ENCODE results near the gene COL20A1.

Gene COL20A1

DNA sequence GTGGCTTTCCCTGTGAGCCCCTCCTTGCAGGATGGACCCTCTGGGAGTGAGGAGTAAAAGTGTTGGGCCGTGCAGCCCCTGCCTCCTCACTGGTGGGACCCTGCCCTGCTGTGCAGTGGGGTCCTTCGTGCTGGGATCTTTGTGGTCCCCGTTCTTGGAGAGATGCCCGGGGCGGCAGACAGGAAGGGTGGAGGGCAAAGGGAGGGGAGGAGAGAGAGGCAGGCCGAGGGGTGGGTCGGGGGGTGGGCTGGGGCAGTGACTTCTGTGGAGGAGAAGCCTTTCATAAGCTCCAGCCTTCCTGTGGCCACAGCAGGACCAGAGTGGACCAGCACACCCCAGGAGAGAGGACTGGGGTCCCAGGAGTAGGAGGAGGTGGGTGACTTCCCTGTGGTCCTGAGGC is at the start of gene COL20A1:
Gene COL20A1, plus strand, starts transcription at position 283 of the 400 bp plus-strand sequence. CDS start 1,922 bp downstream, outside the sequence.
- Histone ChIP-seq H3K9me3 (no peaks in the 10 kb centered on the region), H3K4me1 (ENCODE audit: control insufficient read depth in 1 of 2, insufficient read depth in 1 of 2, low read depth in 1 of 2, low read length in 1 of 2) (no peaks in the 10 kb centered on the region), H3K36me3 (peaks cover 20% of the 10 kb centered on the region), H3K4me3 (ENCODE audit: low read depth in 1 of 2, low read length in 1 of 2) (no peak within 1 kb of the TSS), H3K27me3 (peaks cover 58% of the 10 kb centered on the region), H3K27ac (no peak within 1 kb of the TSS)
- TF ChIP-seq, protein P1, sequence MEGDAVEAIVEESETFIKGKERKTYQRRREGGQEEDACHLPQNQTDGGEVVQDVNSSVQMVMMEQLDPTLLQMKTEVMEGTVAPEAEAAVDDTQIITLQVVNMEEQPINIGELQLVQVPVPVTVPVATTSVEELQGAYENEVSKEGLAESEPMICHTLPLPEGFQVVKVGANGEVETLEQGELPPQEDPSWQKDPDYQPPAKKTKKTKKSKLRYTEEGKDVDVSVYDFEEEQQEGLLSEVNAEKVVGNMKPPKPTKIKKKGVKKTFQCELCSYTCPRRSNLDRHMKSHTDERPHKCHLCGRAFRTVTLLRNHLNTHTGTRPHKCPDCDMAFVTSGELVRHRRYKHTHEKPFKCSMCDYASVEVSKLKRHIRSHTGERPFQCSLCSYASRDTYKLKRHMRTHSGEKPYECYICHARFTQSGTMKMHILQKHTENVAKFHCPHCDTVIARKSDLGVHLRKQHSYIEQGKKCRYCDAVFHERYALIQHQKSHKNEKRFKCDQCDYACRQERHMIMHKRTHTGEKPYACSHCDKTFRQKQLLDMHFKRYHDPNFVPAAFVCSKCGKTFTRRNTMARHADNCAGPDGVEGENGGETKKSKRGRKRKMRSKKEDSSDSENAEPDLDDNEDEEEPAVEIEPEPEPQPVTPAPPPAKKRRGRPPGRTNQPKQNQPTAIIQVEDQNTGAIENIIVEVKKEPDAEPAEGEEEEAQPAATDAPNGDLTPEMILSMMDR (IDR thresholded peaks at IDR 0.05) = no peak

DNA sequence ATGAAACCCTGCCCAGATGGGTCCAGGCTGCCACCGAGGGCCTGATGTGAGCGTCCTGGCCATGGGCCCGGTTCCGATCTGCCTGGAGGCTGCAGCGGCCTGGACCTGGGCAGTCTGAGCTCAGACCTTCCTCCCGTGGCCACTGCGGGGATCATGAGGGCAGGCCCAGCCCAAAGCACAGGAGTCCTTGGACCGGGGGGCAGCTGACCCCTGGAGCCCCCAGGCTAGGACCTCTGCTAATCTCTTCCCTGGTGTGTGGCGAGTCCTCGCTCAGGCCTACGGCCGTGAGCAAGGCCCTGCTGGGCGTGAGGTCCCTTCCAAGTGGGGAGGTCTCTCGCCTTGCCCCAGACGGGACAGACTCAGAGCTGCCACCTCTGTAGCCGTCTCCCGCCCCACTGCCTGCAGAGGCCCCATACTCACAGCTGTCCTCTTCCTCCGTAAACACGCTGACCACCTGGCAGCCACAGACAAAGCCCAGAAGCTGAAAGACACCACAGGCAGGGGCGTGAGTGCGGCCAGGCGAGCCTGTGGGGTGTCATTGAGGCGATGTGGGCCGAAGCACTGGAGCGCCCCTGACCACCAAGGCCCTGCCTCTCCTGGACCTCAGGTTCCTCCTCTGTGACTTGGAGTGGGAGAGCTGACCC is 49.3 kb upstream of the COL20A1 start:
- H3K9me3 ChIP-seq = no peaks in the 10 kb centered on the region
- H3K27ac ChIP-seq = no peak overlapping the region
- TF ChIP-seq, protein P1 (IDR thresholded peaks at IDR 0.05) = no peak
- H3K4me1 ChIP-seq (ENCODE audit: control insufficient read depth in 1 of 2, insufficient read depth in 1 of 2, low read depth in 1 of 2, low read length in 1 of 2) = no peaks in the 10 kb centered on the region
- H3K27me3 ChIP-seq = peaks cover 52% of the 10 kb centered on the region
- H3K4me3 ChIP-seq (ENCODE audit: low read depth in 1 of 2, low read length in 1 of 2) = no peak overlapping the region
- no peaks in the 10 kb centered on the region for H3K36me3 ChIP-seq

DNA sequence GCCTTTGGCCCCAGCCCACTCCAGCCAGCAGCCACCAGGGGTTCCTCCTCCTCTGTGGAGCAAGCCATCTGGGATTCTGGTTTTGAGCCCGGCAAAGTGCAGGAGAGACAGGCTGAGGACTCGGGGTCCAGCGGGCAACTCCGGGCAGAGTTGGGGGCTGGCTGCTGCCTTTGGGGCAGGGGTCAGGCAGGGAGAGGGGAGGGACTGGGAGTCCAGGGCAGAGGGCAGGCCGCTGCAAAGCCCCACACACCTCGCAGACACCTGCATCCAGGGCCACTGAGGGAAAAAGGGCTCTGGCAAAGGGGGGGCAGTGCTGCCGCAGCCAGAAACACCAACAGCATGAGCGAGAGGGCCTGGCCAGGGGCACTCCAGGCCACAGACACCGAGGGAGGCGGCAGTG is 48.5 kb upstream of the COL20A1 start:
- H3K27ac ChIP-seq = no peak overlapping the region
- H3K4me1 ChIP-seq (ENCODE audit: control insufficient read depth in 1 of 2, insufficient read depth in 1 of 2, low read depth in 1 of 2, low read length in 1 of 2) = no peaks in the 10 kb centered on the region
- peaks cover 58% of the 10 kb centered on the region for H3K27me3 ChIP-seq
- H3K36me3 ChIP-seq = no peaks in the 10 kb centered on the region
- TF ChIP-seq, protein P1 (IDR thresholded peaks at IDR 0.05) = no peak
- no peaks in the 10 kb centered on the region for H3K9me3 ChIP-seq
- H3K4me3 ChIP-seq (ENCODE audit: low read depth in 1 of 2, low read length in 1 of 2) = no peak overlapping the region

DNA sequence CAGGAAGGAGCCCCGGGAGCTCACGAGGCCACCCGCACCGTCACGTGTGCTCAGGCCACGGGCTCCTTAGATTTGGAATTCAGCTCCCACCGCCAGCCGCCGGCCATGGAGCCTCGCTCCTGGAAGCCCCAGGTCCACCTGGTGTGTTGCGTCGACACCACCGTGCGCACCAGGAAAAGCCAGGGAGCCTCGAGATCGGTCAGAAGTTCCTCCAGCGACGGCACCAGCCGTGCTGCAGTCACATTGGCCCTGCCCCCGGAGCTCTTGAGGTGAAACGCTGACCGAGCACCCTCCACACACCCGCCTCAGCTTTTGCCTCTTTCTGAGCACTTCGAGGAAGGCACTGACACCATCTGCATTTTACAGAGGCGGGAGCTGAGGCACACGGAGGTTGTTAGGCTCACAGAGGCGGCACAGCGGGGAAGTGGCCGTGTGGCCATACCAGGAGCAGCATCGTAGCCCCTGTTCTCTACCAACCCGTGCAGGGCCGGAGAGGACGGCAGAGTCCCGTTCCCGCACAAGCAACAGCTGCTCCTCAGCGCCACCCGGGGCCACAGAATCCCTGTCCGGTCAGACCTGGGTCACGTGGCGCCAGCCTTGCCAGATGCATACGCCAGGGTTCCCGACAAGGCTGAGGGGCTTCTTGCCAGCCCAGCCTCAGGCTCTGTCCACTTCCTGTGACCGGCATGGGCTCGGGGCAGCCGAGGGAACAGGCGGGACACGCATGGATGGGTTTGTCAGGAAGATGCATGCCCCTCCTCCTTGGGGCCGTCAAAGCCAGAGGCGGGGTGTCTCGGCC is 46.3 kb upstream of the COL20A1 start:
- no peak overlapping the region for H3K27ac ChIP-seq
- H3K9me3 ChIP-seq = no peaks in the 10 kb centered on the region
- no peak overlapping the region for H3K4me3 ChIP-seq (ENCODE audit: low read depth in 1 of 2, low read length in 1 of 2)
- peaks cover 80% of the 10 kb centered on the region for H3K27me3 ChIP-seq
- no peaks in the 10 kb centered on the region for H3K36me3 ChIP-seq
- H3K4me1 ChIP-seq (ENCODE audit: control insufficient read depth in 1 of 2, insufficient read depth in 1 of 2, low read depth in 1 of 2, low read length in 1 of 2) = no peaks in the 10 kb centered on the region
- TF ChIP-seq, protein P1 (IDR thresholded peaks at IDR 0.05) = no peak

DNA sequence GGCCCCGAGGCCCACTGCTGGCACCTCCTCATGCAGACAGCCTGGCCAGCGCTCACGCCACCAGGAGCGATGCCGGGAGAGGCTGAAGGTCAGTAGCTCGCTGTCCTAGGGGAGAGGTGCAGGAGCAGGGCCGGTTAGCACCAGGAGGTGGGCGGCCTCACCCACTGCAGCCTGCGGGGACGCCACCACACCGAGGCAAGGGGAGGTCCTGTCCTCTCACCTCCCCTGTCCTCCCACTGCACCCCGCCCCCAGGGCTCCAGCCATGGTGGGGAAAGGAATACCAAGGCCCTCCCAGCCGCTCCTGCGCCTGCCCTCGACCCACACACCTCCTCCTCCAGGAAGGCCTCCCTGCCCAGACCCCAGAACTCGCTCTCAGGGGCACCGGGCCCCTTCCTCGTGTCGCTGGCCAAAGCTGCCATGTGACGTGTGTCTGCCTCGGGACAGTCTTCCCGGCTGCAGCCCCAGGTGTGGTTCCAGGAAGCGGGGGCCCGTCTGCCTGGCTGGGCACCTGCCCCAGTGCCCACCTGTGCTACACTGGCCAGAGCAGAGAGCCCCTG is 45.2 kb upstream of the COL20A1 start:
- H3K4me1 ChIP-seq (ENCODE audit: control insufficient read depth in 1 of 2, insufficient read depth in 1 of 2, low read depth in 1 of 2, low read length in 1 of 2) = no peaks in the 10 kb centered on the region
- TF ChIP-seq, protein P1 (IDR thresholded peaks at IDR 0.05) = no peak
- no peaks in the 10 kb centered on the region for H3K9me3 ChIP-seq
- no peak overlapping the region for H3K4me3 ChIP-seq (ENCODE audit: low read depth in 1 of 2, low read length in 1 of 2)
- H3K27me3 ChIP-seq = peaks cover 88% of the 10 kb centered on the region
- H3K27ac ChIP-seq = no peak overlapping the region
- H3K36me3 ChIP-seq = no peaks in the 10 kb centered on the region
